HG03354 (cell line): ENCODE measurements around the gene NXPE4.
"Not testable (repeated sequence)": the region's sequence is repeated elsewhere in the genome, so short reads cannot be mapped to it uniquely, and the experiment has no call there.

Experiments
- ATAC-seq: cut with Tn5 transposase; IDR thresholded peaks from one replicate; pipeline ENCODE4 v1.9.1; 2021; ENCODE audit warnings: mild to moderate bottlenecking; ENCODE audit not compliant: unreplicated experiment, poor library complexity, severe bottlenecking

NXPE4 gene

GRCh38 chr11:114595571-114595970, at the start of gene NXPE4:
TSS of gene NXPE4 (minus strand) at chr11:114595786. CDS start at chr11:114594759, 1,027 bp downstream.
- ATAC-seq, result no peak

- not testable (repeated sequence) for ATAC-seq
These were observed 43.9 kb upstream of the NXPE4 start for GRCh38 chr11:114639440-114639839.

- not testable (repeated sequence) for ATAC-seq
These were observed 35.9 kb upstream of the NXPE4 start for GRCh38 chr11:114631445-114631965.

- no peak for ATAC-seq
These were observed 29.7 kb upstream of the NXPE4 start for GRCh38 chr11:114625294-114625693.

- no peak for ATAC-seq
These were observed 29.0 kb upstream of the NXPE4 start for GRCh38 chr11:114624455-114625207.

- ATAC-seq, result no peak
These were observed 28.1 kb upstream of the NXPE4 start for GRCh38 chr11:114623720-114624119.

- no peak for ATAC-seq
These were observed 27.3 kb upstream of the NXPE4 start for GRCh38 chr11:114622858-114623257.

- no peak for ATAC-seq
These were observed 26.6 kb upstream of the NXPE4 start for GRCh38 chr11:114621950-114622809.

GRCh38 chr11:114621072-114621471, 25.5 kb upstream of the NXPE4 start:
- no peak for ATAC-seq

GRCh38 chr11:114619659-114620173, 24.1 kb upstream of the NXPE4 start:
- no peak for ATAC-seq

- no peak for ATAC-seq
These were observed 22.6 kb upstream of the NXPE4 start for GRCh38 chr11:114618139-114618538.

- ATAC-seq, result no peak
These were observed 21.9 kb upstream of the NXPE4 start for GRCh38 chr11:114617157-114618124.

- no peak for ATAC-seq
These were observed 20.9 kb upstream of the NXPE4 start for GRCh38 chr11:114616516-114616915.

- no peak for ATAC-seq
These were observed 20.1 kb upstream of the NXPE4 start for GRCh38 chr11:114615448-114616361.

- no peak for ATAC-seq
These were observed 18.6 kb upstream of the NXPE4 start for GRCh38 chr11:114614127-114614720.

- ATAC-seq, result not testable (repeated sequence)
These were observed 17.5 kb upstream of the NXPE4 start for GRCh38 chr11:114613094-114613493.

GRCh38 chr11:114612686-114613085, 17.1 kb upstream of the NXPE4 start:
- ATAC-seq, result no peak

- not testable (repeated sequence) for ATAC-seq
These were observed 16.6 kb upstream of the NXPE4 start for GRCh38 chr11:114612199-114612598.
